Heart right ventricle (tissue), 16 donors: ENCODE results near the gene EDIL3. TPM values are rescaled to one million over a fixed set of nuclear protein-coding genes. Genes with fewer than 3 reads are reported as not detected.

Source experiments
- ATAC-seq, 8 donors: fragments of 200-7000 bp; cut with Tn5 transposase; one replicate each; pipeline ENCODE4 v1.9.1; 2020; ENCODE audit warnings: mild to moderate bottlenecking in 8 of 8, moderate library complexity in 8 of 8, moderate number of reproducible peaks in 1 of 8
- DNase-seq, 2 donors: peaks; one replicate each; pipeline ENCODE4 v3.0.0-alpha.2; 2020
- H3K27ac ChIP-seq, 10 donors: fragments of 200-600 bp; sonication (generic) in 2 of 10; one replicate each; pipeline versions ENCODE4 v1.5.0 to v1.8.0; 2020 to 2022; ENCODE audit warnings: mild to moderate bottlenecking in 3 of 10
- H3K27me3 ChIP-seq, 7 donors: fragments of 200-600 bp; one replicate each; pipeline ENCODE4 v1.8.0; 2021 to 2022; ENCODE audit warnings: mild to moderate bottlenecking in 2 of 7
- H3K36me3 ChIP-seq, 9 donors: fragments of 200-600 bp; sonication (generic) in 1 of 9; one replicate each; pipeline versions ENCODE4 v1.5.0 to v1.8.0; 2020 to 2022; ENCODE audit warnings: mild to moderate bottlenecking in 2 of 9
- H3K4me1 ChIP-seq, 9 donors: fragments of 200-600 bp; sonication (generic) in 1 of 9; one replicate each; pipeline versions ENCODE4 v1.5.0 to v1.8.0; 2020 to 2022; ENCODE audit warnings: mild to moderate bottlenecking in 4 of 9
- H3K4me3 ChIP-seq, 10 donors: fragments of 200-600 bp; sonication (generic) in 2 of 10; one replicate each; pipeline versions ENCODE4 v1.5.0 to v1.8.0; 2020 to 2022; ENCODE audit warnings: mild to moderate bottlenecking in 7 of 10, moderate library complexity in 2 of 10
- H3K9me3 ChIP-seq, 11 donors: fragments of 200-600 bp in 10 of 11; sonication (generic) in 2 of 11; one replicate each; pipeline versions ENCODE4 v1.5.0 to v1.8.0; 2013 to 2022; ENCODE audit warnings: mild to moderate bottlenecking in 2 of 11, control low read depth in 1 of 11, moderate library complexity in 1 of 11
- WGBS, 2 donors: extraction: QIAGEN DNeasy Blood & Tissue Kit; methylation state at CpG; one replicate each; pipeline ENCODE4 v1.1.7; 2013; ENCODE audit warnings: inconsistent platforms in 1 of 2; 5-methylcytosine and 5-hydroxymethylcytosine counted together
- intact Hi-C, 10 donors: fragments of 100-400 bp; cut with DNase I; formaldehyde crosslinking; loops; one replicate each; pipeline versions ENCODE4 v1.11.1 to v1.14.2; 2022
- polyA plus RNA-seq, 2 donors: library from polyadenylated mRNA; stranded (reverse); fragments of 200-250 nt; gene quantifications; one replicate each; pipeline ENCODE4 v1.2.3, GENCODE V29; 2013
- total RNA-seq, 10 donors: library from RNA; stranded (reverse); fragmentation: NEBNext Ultra II Directional in 3 of 10; extraction: Animal tissue kit (Norgen Biotek cat#: 25700) in 3 of 10; gene quantifications; one replicate each; pipeline versions ENCODE4 v1.2.1 to v1.2.4, GENCODE V29; 2021 to 2023
- TF ChIP-seq, protein P1 (sequence below), 9 donors: fragments of 200-600 bp; sonication (generic) in 2 of 9; IDR thresholded peaks; one replicate each; pipeline versions ENCODE4 v1.5.0 to v1.8.0; 2021 to 2022; ENCODE audit warnings: antibody characterized with exemption in 9 of 9, mild to moderate bottlenecking in 5 of 9, moderate library complexity in 1 of 9
- donor health status: Arrhythmogenic right ventricular cardiomyopathy.
- donor health status: ischemic (EF 13 %, LVEDD 7.1; RV severe dilation, severe dysfunction).
- donor health status: healthy with polysubstance abuse.
- donor health status: DM: no; HTN: yes; CAD: no.
- donor health status: DM: no; HTN: no; CAD: no.
- donor health status: ischemic (EF 25% LVEDD 6.9; RV normal size, moderate dysfunction).
- donor health status: ischemic (EF 25% LVEDD 5.7; RV mildly dilated, moderate dysfunction).
- donor health status: healthy.
- donor health status: DM: yes; HTN: yes; CAD: no.
- donor health status: Ischemic cardiomyopathy.
- donor health status: ischemic (EF 35%, LVEDD 5.7; RV mildly dilated, moderate dysfunction).
- donor health status: nonischemic (EF 11% LVEDD 7.7; RV severe dilation, severe dysfunction).
- donor health status: DM: yes; HTN: yes; CAD: no.
- donor health status: PGD.
- donor health status: ischemic (EF 29% LVEDD 5.4; RV normal size, mild dysfunction).
- donor health status: nonischemic (EF 23%, LVEDD 6.1; RV moderate dilation, normal function).

The EDIL3 gene
- total and polyA plus RNA-seq, 12 donors: 1.6 to 10.0 (median 3.9) TPM

DNA sequence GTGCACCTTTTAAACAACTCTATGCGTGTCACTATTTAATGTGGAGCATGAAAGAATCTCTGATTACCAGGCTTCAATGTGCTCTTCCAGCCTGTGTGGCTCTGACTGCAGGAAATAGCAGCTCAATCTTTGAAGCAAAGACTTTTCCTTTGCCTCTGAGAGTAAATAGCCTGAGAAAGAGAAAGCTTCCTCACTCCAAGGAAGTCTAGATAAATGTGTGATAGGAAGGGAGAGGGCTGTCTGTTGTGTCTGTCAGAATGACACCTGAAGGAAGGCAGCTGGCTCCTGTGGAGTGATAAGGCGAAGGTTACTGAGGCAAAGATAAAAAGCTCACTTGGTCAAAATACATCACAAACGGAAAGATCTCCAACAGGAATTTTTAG lies 458.7 kb downstream of the EDIL3 start:
- Histone ChIP-seq H3K9me3 (peaks cover 0 to 10% (median 0%) of the 10 kb centered on the region in 11 donors), H3K4me3 (no peak overlapping the region), H3K36me3 (no peaks in the 10 kb centered on the region), H3K27me3 (no peaks in the 10 kb centered on the region), H3K4me1 (peaks cover 0 to 5% (median 0%) of the 10 kb centered on the region in 9 donors), H3K27ac (peak overlapping the region in 2 of 10 donors; percentile 42 to 50)
- TF ChIP-seq, protein P1, sequence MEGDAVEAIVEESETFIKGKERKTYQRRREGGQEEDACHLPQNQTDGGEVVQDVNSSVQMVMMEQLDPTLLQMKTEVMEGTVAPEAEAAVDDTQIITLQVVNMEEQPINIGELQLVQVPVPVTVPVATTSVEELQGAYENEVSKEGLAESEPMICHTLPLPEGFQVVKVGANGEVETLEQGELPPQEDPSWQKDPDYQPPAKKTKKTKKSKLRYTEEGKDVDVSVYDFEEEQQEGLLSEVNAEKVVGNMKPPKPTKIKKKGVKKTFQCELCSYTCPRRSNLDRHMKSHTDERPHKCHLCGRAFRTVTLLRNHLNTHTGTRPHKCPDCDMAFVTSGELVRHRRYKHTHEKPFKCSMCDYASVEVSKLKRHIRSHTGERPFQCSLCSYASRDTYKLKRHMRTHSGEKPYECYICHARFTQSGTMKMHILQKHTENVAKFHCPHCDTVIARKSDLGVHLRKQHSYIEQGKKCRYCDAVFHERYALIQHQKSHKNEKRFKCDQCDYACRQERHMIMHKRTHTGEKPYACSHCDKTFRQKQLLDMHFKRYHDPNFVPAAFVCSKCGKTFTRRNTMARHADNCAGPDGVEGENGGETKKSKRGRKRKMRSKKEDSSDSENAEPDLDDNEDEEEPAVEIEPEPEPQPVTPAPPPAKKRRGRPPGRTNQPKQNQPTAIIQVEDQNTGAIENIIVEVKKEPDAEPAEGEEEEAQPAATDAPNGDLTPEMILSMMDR (IDR thresholded peaks at IDR 0.05): no peak
- intact Hi-C loops: loop anchor here in 2 of 10 donors (5.0 kb wide), 1 partner anchor 1121 kb away; no protein-coding TSS in a partner anchor
- DNase-seq (no peak), ATAC-seq (peak in 5 of 8 donors; percentile 28 to 51 (median 46))
- WGBS, 2 donors: 23 to 33% methylated on average over 3 of the region's 3 CpGs

DNA sequence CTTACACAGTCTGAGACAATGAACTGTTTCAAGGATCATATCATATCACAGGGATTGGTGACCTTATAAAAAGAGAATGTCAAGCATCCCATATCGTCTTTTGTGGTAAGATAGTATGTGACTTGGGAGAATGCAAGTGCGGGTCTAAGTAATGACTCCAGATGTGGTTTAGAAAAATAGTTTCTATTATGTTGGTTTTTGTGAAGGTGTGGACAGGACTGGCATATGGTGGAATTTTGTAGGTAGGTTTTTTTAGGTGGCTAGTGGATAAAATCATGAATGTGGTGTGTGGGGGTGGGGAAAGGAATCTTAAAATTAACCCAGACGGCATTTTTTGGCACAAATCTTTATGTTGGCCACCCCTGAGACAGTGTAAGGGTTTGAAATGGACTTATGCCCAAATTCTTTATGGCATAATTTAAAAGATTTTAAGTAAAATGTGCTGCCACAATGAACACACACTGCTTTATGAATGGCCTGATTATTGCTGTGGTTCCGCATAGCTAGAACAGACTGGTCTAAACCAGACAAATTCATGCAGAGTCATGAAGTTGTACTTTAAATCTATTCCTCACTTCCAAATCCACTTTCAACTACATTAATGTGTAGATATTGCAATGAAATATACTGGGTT lies 459.2 kb downstream of the EDIL3 start:
- WGBS, 2 donors: 61 to 68% methylated on average over 4 of the region's 4 CpGs
- H3K27me3 ChIP-seq: no peaks in the 10 kb centered on the region
- no peak overlapping the region for H3K4me3 ChIP-seq
- TF ChIP-seq, protein P1 (IDR thresholded peaks at IDR 0.05): no peak
- H3K9me3 ChIP-seq: peaks cover 0 to 10% (median 0%) of the 10 kb centered on the region in 11 donors
- H3K4me1 ChIP-seq: peaks cover 0 to 5% (median 0%) of the 10 kb centered on the region in 9 donors
- peak overlapping the region in 3 of 10 donors; percentile 40 to 50 (median 42) for H3K27ac ChIP-seq
- DNase-seq: no peak
- ATAC-seq: peak in 3 of 8 donors; percentile 12 to 32 (median 23)
- H3K36me3 ChIP-seq: no peaks in the 10 kb centered on the region
- intact Hi-C loops: loop anchor here in 2 of 10 donors (5.0 kb wide), 1 partner anchor 1122 kb away; no protein-coding TSS in a partner anchor

- TF ChIP-seq, protein P1 (IDR thresholded peaks at IDR 0.05): no peak
- H3K27ac ChIP-seq: peak overlapping the region in 3 of 10 donors; percentile 40 to 50 (median 42)
- peaks cover 0 to 5% (median 0%) of the 10 kb centered on the region in 9 donors for H3K4me1 ChIP-seq
- H3K4me3 ChIP-seq: no peak overlapping the region
- 90 to 94% methylated on average over 3 of the region's 3 CpGs for WGBS, 2 donors
- H3K27me3 ChIP-seq: no peaks in the 10 kb centered on the region
- H3K36me3 ChIP-seq: no peaks in the 10 kb centered on the region
- no peak for ATAC-seq
- intact Hi-C loops: loop anchor here in 2 of 10 donors (5.0 kb wide), 1 partner anchor 1122 kb away; no protein-coding TSS in a partner anchor
- no peak for DNase-seq
- peaks cover 0 to 10% (median 0%) of the 10 kb centered on the region in 11 donors for H3K9me3 ChIP-seq
These were observed 459.8 kb downstream of the EDIL3 start for GRCh38 chr5:83924891-83925290.

DNA sequence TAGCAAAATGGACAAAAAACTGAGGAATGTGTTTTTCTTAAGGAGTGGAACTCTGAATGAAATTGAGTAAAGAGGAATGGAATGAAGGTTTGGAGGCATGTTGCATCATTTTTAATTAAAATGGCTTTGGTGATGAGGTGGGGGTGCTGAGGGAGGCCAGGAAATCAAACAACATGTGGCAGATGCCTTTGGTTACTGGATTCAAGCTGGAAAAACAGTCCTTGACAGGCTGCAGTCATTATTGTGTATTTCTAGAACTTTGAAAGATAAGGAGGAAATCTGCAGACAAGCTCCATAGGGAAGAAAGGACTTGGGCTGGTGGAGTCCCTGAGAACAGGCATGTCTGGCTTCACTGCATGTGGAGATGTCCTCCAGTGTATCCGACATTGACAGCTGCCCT lies 460.5 kb downstream of the EDIL3 start:
- Histone ChIP-seq H3K36me3 (no peaks in the 10 kb centered on the region), H3K9me3 (peaks cover 0 to 10% (median 0%) of the 10 kb centered on the region in 11 donors), H3K4me3 (no peak overlapping the region), H3K4me1 (peaks cover 0 to 7% (median 0%) of the 10 kb centered on the region in 9 donors), H3K27ac (peak overlapping the region in 1 of 10 donors; percentile 40), H3K27me3 (no peaks in the 10 kb centered on the region)
- ATAC-seq (peak in 3 of 8 donors; percentile 28 to 61 (median 52)), DNase-seq (no peak)
- TF ChIP-seq, protein P1 (IDR thresholded peaks at IDR 0.05): no peak
- WGBS, 2 donors: 48 to 62% methylated on average over 1 of the region's 1 CpG
- intact Hi-C loops: no loop called here
